GM06990 (cell line): Measurements from ENCODE around the gene AGAP1.

ENCODE experiments used
- DNase-seq: peaks from one replicate; pipeline ENCODE4 v3.0.0-alpha.2; 2011; ENCODE audit not compliant: insufficient read length; ENCODE audit errors: extremely low read depth
- H3K27me3 ChIP-seq: replicated peaks from 2 replicates; pipeline ENCODE4 v1.6.0; 2011; ENCODE audit warnings: low read length; ENCODE audit not compliant: control insufficient read depth, insufficient read depth
- H3K36me3 ChIP-seq: 2 replicates; pipeline ENCODE4 v1.5.1; 2011; ENCODE audit warnings: low read length; ENCODE audit not compliant: control insufficient read depth, insufficient read depth
- H3K4me3 ChIP-seq: replicated peaks from 2 replicates; pipeline ENCODE4 v1.5.1; 2011; ENCODE audit warnings: low read depth, mild to moderate bottlenecking, control low read depth, low read length
- TF ChIP-seq, protein P1 (sequence below): IDR thresholded peaks from 2 replicates; pipeline ENCODE4 v1.5.1; 2011; ENCODE audit warnings: low read length, control low read depth, mild to moderate bottlenecking, inconsistent platforms; ENCODE audit not compliant: insufficient read depth, poor library complexity, severe bottlenecking

The AGAP1 gene

DNA sequence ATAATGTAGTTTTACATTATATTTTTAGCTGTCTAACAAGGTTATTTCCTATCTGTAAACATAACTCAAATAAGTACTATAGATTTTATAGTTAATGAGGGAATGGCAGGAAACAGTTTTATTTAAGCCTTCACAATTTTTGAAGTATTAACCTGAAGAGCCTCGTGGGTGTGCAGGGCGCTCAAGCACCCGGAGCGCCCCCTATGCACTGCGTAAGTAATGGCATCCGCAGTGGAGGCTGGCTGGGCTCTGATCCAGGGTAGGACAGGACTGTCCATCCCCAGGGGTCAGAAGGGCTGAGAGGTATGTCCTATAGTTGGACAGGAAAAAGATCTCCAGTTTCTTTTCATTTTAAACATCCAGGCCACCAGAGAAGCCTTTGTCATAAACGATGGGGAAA lies 682.6 kb downstream of the AGAP1 start:
- H3K27me3 ChIP-seq: no peaks in the 10 kb centered on the region; the same call in none of the 2 replicates

DNA sequence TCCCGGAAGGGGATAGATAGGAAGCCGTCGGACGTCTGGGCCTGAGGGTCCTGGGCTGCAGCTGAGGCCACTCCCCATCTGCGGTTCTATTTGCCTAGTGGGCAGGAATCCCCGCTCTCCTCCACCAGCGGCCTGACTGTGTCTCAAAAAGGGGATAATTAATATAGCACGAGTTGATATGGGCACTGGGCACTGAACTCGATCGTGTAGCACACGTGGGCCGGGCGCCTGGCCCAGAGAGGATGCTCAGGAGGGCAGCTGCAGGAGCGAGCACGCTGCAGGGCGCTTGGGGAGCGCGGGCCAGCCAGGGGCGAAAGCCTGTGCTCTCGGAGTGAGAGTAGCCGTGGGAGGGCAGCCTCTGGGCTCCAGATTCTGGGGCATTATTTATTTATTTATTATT lies 683.1 kb downstream of the AGAP1 start:
- Histone ChIP-seq H3K27me3 (no peaks in the 10 kb centered on the region; the same call in none of the 2 replicates), H3K36me3 (no peaks in the 10 kb centered on the region), H3K4me3 (no peak overlapping the region)
- DNase-seq: no peak
- TF ChIP-seq, protein P1, sequence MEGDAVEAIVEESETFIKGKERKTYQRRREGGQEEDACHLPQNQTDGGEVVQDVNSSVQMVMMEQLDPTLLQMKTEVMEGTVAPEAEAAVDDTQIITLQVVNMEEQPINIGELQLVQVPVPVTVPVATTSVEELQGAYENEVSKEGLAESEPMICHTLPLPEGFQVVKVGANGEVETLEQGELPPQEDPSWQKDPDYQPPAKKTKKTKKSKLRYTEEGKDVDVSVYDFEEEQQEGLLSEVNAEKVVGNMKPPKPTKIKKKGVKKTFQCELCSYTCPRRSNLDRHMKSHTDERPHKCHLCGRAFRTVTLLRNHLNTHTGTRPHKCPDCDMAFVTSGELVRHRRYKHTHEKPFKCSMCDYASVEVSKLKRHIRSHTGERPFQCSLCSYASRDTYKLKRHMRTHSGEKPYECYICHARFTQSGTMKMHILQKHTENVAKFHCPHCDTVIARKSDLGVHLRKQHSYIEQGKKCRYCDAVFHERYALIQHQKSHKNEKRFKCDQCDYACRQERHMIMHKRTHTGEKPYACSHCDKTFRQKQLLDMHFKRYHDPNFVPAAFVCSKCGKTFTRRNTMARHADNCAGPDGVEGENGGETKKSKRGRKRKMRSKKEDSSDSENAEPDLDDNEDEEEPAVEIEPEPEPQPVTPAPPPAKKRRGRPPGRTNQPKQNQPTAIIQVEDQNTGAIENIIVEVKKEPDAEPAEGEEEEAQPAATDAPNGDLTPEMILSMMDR: no peak

More for the DNA sequence above, 682.6 kb downstream of the AGAP1 start:
- TF ChIP-seq, protein P1: peak; percentile 59
- DNase-seq: no peak
- Histone ChIP-seq H3K4me3 (no peak overlapping the region), H3K36me3 (no peaks in the 10 kb centered on the region)

DNA sequence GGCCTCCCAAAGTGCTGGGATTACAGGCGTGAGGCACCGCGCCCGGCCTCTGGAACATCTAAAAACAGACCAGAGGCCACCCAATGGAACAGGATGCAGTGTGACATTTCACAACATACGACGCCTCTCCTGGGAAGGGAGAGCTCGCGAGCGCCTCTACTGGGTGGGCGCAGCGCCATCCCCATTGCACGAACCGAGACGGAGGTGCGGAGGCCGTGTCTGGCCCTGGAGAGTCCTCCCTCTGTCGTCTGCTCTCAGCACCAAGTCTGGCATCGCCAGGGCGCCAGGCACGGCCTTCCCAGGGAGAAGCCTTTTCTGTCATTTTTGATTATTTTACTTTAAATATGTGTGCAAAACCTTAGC lies 683.7 kb downstream of the AGAP1 start:
- Histone ChIP-seq H3K4me3 (no peak overlapping the region), H3K36me3 (no peaks in the 10 kb centered on the region), H3K27me3 (no peaks in the 10 kb centered on the region; the same call in none of the 2 replicates)
- DNase-seq: no peak
- TF ChIP-seq, protein P1: peak; percentile 42

DNA sequence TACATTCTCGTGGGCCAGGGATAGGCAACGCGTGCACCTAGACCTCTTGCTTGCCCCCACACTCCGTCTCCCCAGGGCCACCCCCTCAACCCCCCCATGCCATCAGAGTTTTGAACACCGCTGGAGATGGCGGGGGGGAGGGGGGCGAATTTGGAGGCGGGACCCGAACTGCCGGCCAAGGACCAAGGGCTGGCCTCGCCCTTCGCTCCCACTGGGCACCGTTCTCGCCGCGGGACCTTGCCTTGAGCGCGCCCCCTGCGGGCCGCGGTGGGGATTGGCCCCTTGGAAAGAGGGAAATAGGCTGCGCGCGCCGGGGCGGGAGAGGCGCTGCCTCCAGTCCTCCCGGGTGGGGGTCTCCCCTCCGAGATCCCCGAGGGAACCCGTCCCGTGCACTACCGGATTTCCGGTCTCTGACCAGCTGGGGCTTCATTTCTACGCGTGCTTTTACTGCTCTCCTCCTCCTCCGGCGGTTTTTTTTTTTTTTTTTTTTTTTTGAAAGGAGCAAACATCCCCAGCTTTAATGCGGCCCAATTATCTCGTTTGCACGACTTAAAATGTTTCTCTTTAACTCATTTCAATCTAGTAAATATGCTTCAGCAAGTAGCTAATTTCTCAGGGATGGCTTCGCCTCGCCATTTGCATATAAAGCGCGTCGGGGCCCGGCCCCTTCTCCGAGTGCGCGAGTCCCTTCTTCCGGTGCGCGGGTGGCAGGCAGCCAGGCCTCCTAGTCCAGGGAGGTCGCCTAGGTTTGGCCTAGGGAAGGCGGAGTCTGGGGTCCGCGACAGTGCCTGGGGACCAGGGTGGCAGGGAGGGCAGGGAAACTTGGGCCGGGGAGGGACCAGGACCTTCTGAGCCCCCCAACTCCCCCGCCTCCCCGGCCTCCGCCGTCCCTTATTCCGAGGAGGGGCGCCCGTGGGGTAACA lies 684.4 kb downstream of the AGAP1 start:
- Histone ChIP-seq H3K4me3 (no peak overlapping the region), H3K36me3 (no peaks in the 10 kb centered on the region), H3K27me3 (no peaks in the 10 kb centered on the region; the same call in none of the 2 replicates)
- DNase-seq: peak; percentile 47
- TF ChIP-seq, protein P1: peak; percentile 73

DNA sequence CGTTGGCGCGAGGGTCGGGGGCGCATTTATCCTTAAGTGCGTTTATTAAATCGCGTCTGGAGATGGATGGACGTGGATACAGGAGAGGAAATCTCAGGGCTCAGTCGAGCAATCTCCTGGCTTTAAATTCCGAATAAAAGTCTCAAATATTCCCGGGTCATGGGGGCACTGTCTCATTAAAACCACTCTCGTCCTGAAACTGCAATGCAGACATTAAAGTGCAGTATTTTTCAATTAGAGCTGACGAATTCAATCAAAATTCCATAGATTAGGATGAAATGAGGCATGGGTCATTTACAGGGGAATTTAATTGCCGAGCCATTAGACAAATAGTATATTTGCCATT lies 685.0 kb downstream of the AGAP1 start:
- no peak for DNase-seq
- TF ChIP-seq, protein P1: no peak
- Histone ChIP-seq H3K36me3 (no peaks in the 10 kb centered on the region), H3K4me3 (no peak overlapping the region), H3K27me3 (no peaks in the 10 kb centered on the region; the same call in none of the 2 replicates)
